Mammary epithelial cell (primary cell): Measurements from ENCODE around the gene SSBP1.

Experiments used
- CTCF ChIP-seq, 2 donors: IDR thresholded peaks in 1 of 2; conservative IDR thresholded peaks in 1 of 2; 2 replicates each; pipeline ENCODE4 v1.5.1; 2011 to 2012; ENCODE audit warnings: inconsistent platforms in 2 of 2, low read length in 2 of 2, mild to moderate bottlenecking in 2 of 2, control low read depth in 1 of 2, low read depth in 1 of 2; ENCODE audit not compliant: insufficient read depth in 1 of 2; ENCODE audit errors: extremely low read depth in 1 of 2
- EZH2 ChIP-seq: IDR thresholded peaks from 2 replicates; pipeline ENCODE4 v1.6.1; 2012; ENCODE audit warnings: low read length, inconsistent platforms, borderline replicate concordance

- no peak for TF ChIP-seq CTCF (conservative IDR thresholded peaks at IDR 0.05 in 1 of 2, IDR thresholded peaks at IDR 0.05 in 1 of 2; ENCODE audit: extremely low read depth in 1 of 2, insufficient read depth in 1 of 2, low read depth in 1 of 2, low read length in 2 of 2)
- no peak for TF ChIP-seq EZH2
These were observed 23.1 kb upstream of the SSBP1 start for GRCh38 chr7:141715018-141715417.
